CD14-positive monocyte (primary cell): ENCODE data around the gene AMBRA1. TPM values are rescaled to one million over a fixed set of nuclear protein-coding genes. Genes with fewer than 3 reads are reported as not detected.

ENCODE experiments used
- DNase-seq, 3 donors: peaks; one replicate each; pipeline ENCODE4 v3.0.0-alpha.2; 2011 to 2022
- H2AFZ ChIP-seq: 2 replicates; pipeline ENCODE4 v1.6.0; 2012; ENCODE audit warnings: mild to moderate bottlenecking, low read depth, low read length, inconsistent platforms; ENCODE audit not compliant: insufficient read depth, poor library complexity, severe bottlenecking
- H3K27ac ChIP-seq, 2 donors: 1 replicate in 1 of 2; 2 replicates in 1 of 2; pipeline ENCODE4 v1.5.1; 2012 to 2013; ENCODE audit warnings: low read length in 2 of 2, control low read depth in 1 of 2, inconsistent platforms in 1 of 2, low read depth in 1 of 2, mild to moderate bottlenecking in 1 of 2
- H3K27me3 ChIP-seq, 2 donors: one replicate each; pipeline versions ENCODE4 v1.6.0 to v1.6.1; 2011 to 2013; ENCODE audit warnings: low read length in 2 of 2; ENCODE audit not compliant: control insufficient read depth in 2 of 2, insufficient read depth in 2 of 2
- H3K36me3 ChIP-seq, 2 donors: replicated peaks in 1 of 2; 1 replicate in 1 of 2; 2 replicates in 1 of 2; pipeline versions ENCODE4 v1.5.1 to v1.6.1; 2012 to 2013; ENCODE audit warnings: low read length in 2 of 2, control low read depth in 1 of 2, inconsistent platforms in 1 of 2, mild to moderate bottlenecking in 1 of 2; ENCODE audit not compliant: insufficient read depth in 2 of 2, control insufficient read depth in 1 of 2
- H3K4me1 ChIP-seq, 2 donors: 1 replicate in 1 of 2; 2 replicates in 1 of 2; pipeline versions ENCODE4 v1.5.1 to v1.6.1; 2012 to 2013; ENCODE audit warnings: low read length in 2 of 2, control low read depth in 1 of 2, inconsistent platforms in 1 of 2, mild to moderate bottlenecking in 1 of 2, moderate library complexity in 1 of 2; ENCODE audit not compliant: insufficient read depth in 2 of 2, control insufficient read depth in 1 of 2
- H3K4me2 ChIP-seq: replicated peaks from 2 replicates; pipeline ENCODE3; 2012; ENCODE audit warnings: low read length, moderate library complexity, mild to moderate bottlenecking; ENCODE audit not compliant: poor library complexity, severe bottlenecking; ENCODE audit errors: extremely low read depth
- H3K4me3 ChIP-seq, 3 experiments: fragments of 200-600 bp in 1 of 3; sonication (generic) in 1 of 3; replicated peaks in 1 of 3; 1 replicate in 2 of 3; 2 replicates in 1 of 3; pipeline ENCODE4 v1.5.1; 2011 to 2013; ENCODE audit warnings: low read length in 3 of 3, mild to moderate bottlenecking in 3 of 3, control low read depth in 2 of 3, low read depth in 2 of 3, inconsistent platforms in 1 of 3, moderate library complexity in 1 of 3
- H3K79me2 ChIP-seq: 2 replicates; pipeline ENCODE4 v1.6.0; 2012; ENCODE audit warnings: mild to moderate bottlenecking, control low read depth, inconsistent platforms, low read length, moderate library complexity; ENCODE audit not compliant: insufficient read depth
- H3K9ac ChIP-seq: 2 replicates; pipeline ENCODE4 v1.6.0; 2017; ENCODE audit warnings: low read length, mild to moderate bottlenecking; ENCODE audit not compliant: insufficient read depth, poor library complexity, severe bottlenecking
- H3K9me3 ChIP-seq, 2 donors: replicated peaks in 1 of 2; 1 replicate in 1 of 2; 2 replicates in 1 of 2; pipeline versions ENCODE4 v1.5.1 to v1.6.1; 2012 to 2013; ENCODE audit warnings: low read length in 2 of 2, control low read depth in 1 of 2; ENCODE audit not compliant: control insufficient read depth in 1 of 2, insufficient read depth in 1 of 2
- H4K20me1 ChIP-seq: 2 replicates; pipeline ENCODE4 v1.6.0; 2012; ENCODE audit warnings: mild to moderate bottlenecking, low read length, control low read depth, moderate library complexity; ENCODE audit not compliant: insufficient read depth
- H3K27ac Mint-ChIP-seq, 7 donors: one replicate each; pipeline ENCODE4 v1.8.0; 2020; ENCODE audit warnings: mild to moderate bottlenecking in 7 of 7, mixed read lengths in 7 of 7, moderate library complexity in 6 of 7, inconsistent platforms in 2 of 7
- H3K27me3 Mint-ChIP-seq, 3 donors: one replicate each; pipeline ENCODE4 v1.8.0; 2021 to 2022; ENCODE audit warnings: low read depth in 3 of 3, mild to moderate bottlenecking in 3 of 3, mixed read lengths in 3 of 3, moderate library complexity in 3 of 3, inconsistent platforms in 1 of 3
- H3K36me3 Mint-ChIP-seq, 2 donors: one replicate each; pipeline ENCODE4 v1.8.0; 2020; ENCODE audit warnings: mixed read lengths in 2 of 2, inconsistent platforms in 1 of 2, mild to moderate bottlenecking in 1 of 2
- H3K4me1 Mint-ChIP-seq: one replicate; pipeline ENCODE4 v1.8.0; 2020; ENCODE audit warnings: mild to moderate bottlenecking, mixed read lengths
- H3K4me3 Mint-ChIP-seq, 2 donors: one replicate each; pipeline ENCODE4 v1.8.0; 2020; ENCODE audit warnings: mild to moderate bottlenecking in 2 of 2, mixed read lengths in 2 of 2, moderate library complexity in 1 of 2
- H3K9me3 Mint-ChIP-seq, 7 donors: one replicate each; pipeline ENCODE4 v1.8.0; 2020 to 2022; ENCODE audit warnings: mixed read lengths in 7 of 7, mild to moderate bottlenecking in 6 of 7, moderate library complexity in 6 of 7, inconsistent platforms in 2 of 7
- WGBS: methylation state at CpG from one replicate; pipeline ENCODE4 v1.1.5; 2013; ENCODE audit warnings: missing lambda C conversion rate; ENCODE audit not compliant: insufficient coverage; 5-methylcytosine and 5-hydroxymethylcytosine counted together
- intact Hi-C, 2 donors: fragments of 100-400 bp; cut with micrococcal nuclease; formaldehyde crosslinking; loops; one replicate each; pipeline versions ENCODE4 v1.15.0 to v1.15.1; 2023
- polyA plus RNA-seq, 3 donors: library from polyadenylated mRNA; depleted of rRNA in 1 of 3; unstranded in 2 of 3; stranded (reverse) in 1 of 3; fragments of 300-500 nt in 2 of 3; fragments of >200 nt in 1 of 3; fragmentation: Illumina TruSeq in 2 of 3; gene quantifications; 1 replicate in 2 of 3; 2 replicates in 1 of 3; pipeline ENCODE4 v1.2.3, GENCODE V29; 2012 to 2021
- TF ChIP-seq, protein P1 (sequence below): fragments of 200-600 bp; IDR thresholded peaks from one replicate; pipeline ENCODE4 v1.8.0; 2022; ENCODE audit warnings: antibody characterized with exemption, mild to moderate bottlenecking

AMBRA1 gene
- polyA plus RNA-seq, 3 donors = 2.1 to 6.1 (median 3.8) TPM

DNA sequence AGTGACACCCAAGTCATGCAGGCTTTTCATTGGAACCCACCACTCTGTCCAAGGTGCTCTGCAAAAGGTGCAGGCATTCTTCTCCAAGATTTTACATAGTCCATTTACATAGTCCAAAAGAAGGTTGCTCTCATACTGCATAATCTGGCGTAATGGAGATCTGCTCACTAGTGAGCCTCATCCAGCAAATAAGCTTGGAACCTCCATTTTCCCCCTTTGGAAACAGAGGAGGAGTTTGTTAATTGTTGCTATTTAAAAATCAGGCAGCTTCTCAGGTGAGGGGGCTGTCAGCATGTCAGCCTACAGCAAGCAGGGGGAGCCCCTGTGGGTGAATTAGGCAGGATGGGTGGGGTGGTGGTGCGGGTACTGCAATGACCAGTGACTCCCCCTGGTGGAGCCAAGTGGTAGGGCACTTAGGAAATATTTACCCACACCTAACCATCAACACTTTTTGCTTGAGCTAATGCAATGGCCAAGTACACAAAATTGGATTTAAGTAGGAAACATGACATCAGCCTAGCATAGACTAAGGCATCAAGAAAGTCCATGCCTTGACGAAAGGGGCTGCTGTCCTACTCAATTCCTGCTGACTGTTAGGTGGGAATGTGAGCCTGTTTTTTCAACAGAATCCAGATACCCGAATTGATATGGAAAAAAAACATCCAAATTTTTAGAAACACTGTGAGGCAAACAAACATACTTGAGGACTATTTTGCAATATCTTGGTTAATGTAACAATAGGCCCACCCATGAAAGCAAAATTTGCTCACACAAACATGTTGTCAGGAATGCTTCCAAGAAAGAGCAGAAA, 64.5 kb downstream of the AMBRA1 start:
- Mint-ChIP-seq H3K4me3 (no peak overlapping the region), H3K27me3 (no peaks in the 10 kb centered on the region), H3K9me3 (no peaks in the 10 kb centered on the region), H3K4me1 (peaks cover 21% of the 10 kb centered on the region), H3K36me3 (peaks cover 7 to 15% of the 10 kb centered on the region in 2 donors), H3K27ac (no peak overlapping the region)
- no CpG with 5 or more reads among the region's 4 CpGs for WGBS
- Histone ChIP-seq H3K4me2 (no peak overlapping the region), H3K79me2 (peaks cover 54% of the 10 kb centered on the region), H3K4me1 (no peaks in the 10 kb centered on the region), H3K4me3 (no peak overlapping the region), H3K36me3 (no peaks in the 10 kb centered on the region), H3K27me3 (no peaks in the 10 kb centered on the region), H3K9ac (no peak overlapping the region), H4K20me1 (peaks cover 75% of the 10 kb centered on the region), H3K9me3 (no peaks in the 10 kb centered on the region), H2AFZ (no peak overlapping the region), H3K27ac (no peak overlapping the region)
- TF ChIP-seq, protein P1, sequence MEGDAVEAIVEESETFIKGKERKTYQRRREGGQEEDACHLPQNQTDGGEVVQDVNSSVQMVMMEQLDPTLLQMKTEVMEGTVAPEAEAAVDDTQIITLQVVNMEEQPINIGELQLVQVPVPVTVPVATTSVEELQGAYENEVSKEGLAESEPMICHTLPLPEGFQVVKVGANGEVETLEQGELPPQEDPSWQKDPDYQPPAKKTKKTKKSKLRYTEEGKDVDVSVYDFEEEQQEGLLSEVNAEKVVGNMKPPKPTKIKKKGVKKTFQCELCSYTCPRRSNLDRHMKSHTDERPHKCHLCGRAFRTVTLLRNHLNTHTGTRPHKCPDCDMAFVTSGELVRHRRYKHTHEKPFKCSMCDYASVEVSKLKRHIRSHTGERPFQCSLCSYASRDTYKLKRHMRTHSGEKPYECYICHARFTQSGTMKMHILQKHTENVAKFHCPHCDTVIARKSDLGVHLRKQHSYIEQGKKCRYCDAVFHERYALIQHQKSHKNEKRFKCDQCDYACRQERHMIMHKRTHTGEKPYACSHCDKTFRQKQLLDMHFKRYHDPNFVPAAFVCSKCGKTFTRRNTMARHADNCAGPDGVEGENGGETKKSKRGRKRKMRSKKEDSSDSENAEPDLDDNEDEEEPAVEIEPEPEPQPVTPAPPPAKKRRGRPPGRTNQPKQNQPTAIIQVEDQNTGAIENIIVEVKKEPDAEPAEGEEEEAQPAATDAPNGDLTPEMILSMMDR = peak; percentile 96
- intact Hi-C loops = no loop called here
- DNase-seq = peak; percentile 39 to 56 (median 56)

DNA sequence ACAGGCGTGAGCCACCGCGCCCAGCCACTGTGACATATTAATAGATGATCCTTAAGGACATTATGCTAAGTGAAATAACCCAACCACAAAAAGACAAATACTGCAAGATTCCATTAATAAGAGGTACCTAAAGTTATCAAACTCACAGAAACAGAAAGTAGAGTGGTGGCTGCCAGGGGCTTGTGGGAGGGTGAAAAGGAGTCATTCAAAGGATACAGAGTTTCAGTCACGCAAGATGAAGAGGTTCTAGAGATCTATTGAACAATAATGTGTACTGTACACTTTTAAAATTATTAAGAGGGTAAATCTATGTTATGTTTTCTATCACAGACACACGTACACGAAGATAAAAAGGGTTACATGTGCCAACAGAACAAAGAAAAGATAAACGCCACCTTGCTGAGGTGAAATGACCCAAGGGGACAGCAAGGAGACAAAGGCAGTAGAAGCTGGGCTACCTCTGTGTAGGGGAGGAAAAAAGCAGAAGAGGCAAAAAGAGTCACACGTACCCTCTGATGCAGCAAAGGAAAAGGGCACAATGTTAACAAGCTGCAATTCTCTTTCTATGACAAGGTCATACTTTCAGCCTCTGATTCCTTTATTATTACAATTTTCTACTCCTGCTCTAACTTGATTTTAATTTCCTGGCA, 65.3 kb downstream of the AMBRA1 start:
- Histone ChIP-seq H4K20me1 (peaks cover 74% of the 10 kb centered on the region), H3K36me3 (no peaks in the 10 kb centered on the region), H3K79me2 (peaks cover 48% of the 10 kb centered on the region), H3K9me3 (no peaks in the 10 kb centered on the region), H3K27me3 (no peaks in the 10 kb centered on the region), H3K27ac (no peak overlapping the region), H2AFZ (no peak overlapping the region), H3K4me3 (no peak overlapping the region), H3K9ac (no peak overlapping the region), H3K4me1 (no peaks in the 10 kb centered on the region), H3K4me2 (no peak overlapping the region)
- H3K4me1 Mint-ChIP-seq = peaks cover 19% of the 10 kb centered on the region
- H3K27ac Mint-ChIP-seq = peak overlapping the region in 2 of 7 donors; percentile 58
- H3K27me3 Mint-ChIP-seq = peaks cover 0 to 2% (median 0%) of the 10 kb centered on the region in 3 donors
- intact Hi-C loops = no loop called here
- H3K9me3 Mint-ChIP-seq = no peaks in the 10 kb centered on the region
- DNase-seq = no peak
- TF ChIP-seq, protein P1 = no peak
- no peak overlapping the region for H3K4me3 Mint-ChIP-seq
- WGBS = 100% methylated on average over 3 of the region's 8 CpGs
- H3K36me3 Mint-ChIP-seq = peaks cover 4 to 19% of the 10 kb centered on the region in 2 donors
